ENCODE data around the gene PGLYRP4.

DNA sequence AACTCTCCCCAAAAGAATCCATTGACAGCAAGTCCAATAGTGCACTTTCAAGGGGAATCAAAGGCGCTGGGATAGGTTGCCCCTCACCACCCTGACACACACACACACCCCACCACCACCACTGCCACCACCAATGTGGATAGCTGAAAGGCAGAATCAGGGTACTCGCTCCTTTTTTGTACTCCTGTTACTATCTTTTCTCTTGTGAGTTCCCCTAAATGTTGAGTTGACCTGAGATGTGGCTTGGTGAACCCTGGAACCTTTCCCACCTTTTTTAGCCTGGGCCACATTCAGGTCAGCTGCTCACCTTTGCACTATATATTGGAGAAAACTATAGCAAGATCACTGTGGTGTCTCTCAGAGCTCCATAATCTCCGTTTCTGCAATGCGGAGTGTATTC, 38.4 kb upstream of the PGLYRP4 start:
- TF ChIP-seq CTCF (IDR thresholded peaks at IDR 0.05) = no peak
- no peak for TF ChIP-seq POLR2A (IDR thresholded peaks at IDR 0.05)

All from right lobe of liver (tissue), 4 donors.